VCaP (cell line): ENCODE results near the gene RBFOX1.

Experiments used
- H3K27ac ChIP-seq: fragments of 450-650 bp; 2 replicates; pipeline ENCODE4 v1.5.1; 2017
- TF ChIP-seq, protein P1 (sequence below): fragments of 450-650 bp; conservative IDR thresholded peaks from 2 replicates; pipeline ENCODE4 v1.5.1; 2017; ENCODE audit warnings: mild to moderate bottlenecking, moderate library complexity

The RBFOX1 gene

DNA sequence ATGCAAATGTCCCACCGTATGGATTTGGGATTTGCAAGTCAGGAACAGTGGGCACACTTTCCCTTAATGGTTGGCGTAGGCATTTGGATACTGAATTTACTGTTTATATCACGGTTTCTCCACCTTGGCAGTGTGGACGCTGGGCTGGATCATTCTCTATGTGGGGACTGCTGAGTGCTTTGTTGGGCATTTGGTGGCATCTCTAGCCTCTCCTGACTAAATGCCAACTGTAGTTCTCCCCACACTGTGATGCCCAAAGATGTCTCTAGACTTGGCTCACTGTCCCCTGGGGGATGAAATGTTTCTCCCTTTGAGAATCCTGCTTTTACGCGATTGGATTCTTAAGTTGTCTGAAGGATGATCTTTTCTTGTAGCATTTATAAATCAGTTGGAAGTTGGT is 49.0 kb downstream of the RBFOX1 start:
- TF ChIP-seq, protein P1, sequence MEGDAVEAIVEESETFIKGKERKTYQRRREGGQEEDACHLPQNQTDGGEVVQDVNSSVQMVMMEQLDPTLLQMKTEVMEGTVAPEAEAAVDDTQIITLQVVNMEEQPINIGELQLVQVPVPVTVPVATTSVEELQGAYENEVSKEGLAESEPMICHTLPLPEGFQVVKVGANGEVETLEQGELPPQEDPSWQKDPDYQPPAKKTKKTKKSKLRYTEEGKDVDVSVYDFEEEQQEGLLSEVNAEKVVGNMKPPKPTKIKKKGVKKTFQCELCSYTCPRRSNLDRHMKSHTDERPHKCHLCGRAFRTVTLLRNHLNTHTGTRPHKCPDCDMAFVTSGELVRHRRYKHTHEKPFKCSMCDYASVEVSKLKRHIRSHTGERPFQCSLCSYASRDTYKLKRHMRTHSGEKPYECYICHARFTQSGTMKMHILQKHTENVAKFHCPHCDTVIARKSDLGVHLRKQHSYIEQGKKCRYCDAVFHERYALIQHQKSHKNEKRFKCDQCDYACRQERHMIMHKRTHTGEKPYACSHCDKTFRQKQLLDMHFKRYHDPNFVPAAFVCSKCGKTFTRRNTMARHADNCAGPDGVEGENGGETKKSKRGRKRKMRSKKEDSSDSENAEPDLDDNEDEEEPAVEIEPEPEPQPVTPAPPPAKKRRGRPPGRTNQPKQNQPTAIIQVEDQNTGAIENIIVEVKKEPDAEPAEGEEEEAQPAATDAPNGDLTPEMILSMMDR, result no peak
- no peak overlapping the region for H3K27ac ChIP-seq

DNA sequence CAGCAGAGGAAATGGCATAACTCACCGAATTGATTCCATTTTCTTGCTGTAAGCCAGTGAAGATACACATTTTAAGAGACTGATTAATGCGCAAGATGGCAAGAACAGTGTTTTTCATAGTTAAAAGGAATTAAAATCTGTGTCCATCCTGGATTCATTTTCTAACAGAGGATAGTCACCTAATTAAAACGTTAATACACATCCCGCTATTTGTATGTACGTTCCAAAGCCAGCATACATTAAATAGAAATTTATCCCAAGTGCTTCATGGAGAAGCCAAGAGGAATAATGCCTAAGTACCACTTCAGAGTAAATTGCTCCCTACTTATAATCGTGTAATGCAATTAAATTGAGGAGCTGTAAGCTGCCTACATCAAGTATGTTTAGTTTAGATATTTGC is 49.9 kb downstream of the RBFOX1 start:
- no peak overlapping the region for H3K27ac ChIP-seq
- TF ChIP-seq, protein P1, result no peak

DNA sequence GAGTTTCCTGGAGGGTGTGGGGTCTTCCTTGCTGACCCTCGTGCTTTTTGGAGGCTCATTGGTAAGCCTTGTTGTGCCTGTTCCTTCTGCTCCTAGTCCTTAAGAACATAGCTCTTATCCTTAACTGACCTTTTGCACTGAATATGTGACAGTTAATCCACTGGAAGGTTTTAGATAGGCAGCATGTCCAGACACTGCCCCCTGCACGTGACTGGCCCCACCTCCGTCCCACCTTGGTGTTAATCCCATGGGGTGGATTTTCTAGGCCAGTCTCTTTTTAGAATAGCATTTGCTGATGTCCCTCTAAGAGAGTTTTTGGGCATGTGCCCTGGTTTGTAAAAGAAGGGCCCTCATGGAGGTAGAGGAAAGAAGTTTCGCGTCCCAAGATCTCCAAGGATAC is 58.3 kb downstream of the RBFOX1 start:
- no peak overlapping the region for H3K27ac ChIP-seq
- TF ChIP-seq, protein P1, result no peak

DNA sequence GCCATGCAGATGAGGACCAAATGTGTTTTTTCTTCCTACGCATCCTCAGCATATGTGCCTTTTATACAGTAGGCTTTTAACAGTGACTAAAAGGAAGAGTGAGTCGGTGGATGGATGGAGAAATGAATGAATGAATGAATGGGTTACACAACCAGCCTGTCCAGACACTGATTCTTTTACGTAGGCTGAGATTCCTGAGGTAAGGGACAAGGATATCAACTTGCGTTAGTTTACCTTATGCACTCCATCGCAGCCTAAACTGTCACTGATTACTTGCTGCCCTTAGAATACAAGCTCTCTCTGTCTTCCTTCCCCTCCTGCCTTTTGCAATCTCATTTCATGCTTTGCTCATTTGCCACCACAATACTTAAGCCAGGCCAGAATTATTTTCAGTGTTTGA is 59.0 kb downstream of the RBFOX1 start:
- no peak overlapping the region for H3K27ac ChIP-seq
- TF ChIP-seq, protein P1, result no peak

DNA sequence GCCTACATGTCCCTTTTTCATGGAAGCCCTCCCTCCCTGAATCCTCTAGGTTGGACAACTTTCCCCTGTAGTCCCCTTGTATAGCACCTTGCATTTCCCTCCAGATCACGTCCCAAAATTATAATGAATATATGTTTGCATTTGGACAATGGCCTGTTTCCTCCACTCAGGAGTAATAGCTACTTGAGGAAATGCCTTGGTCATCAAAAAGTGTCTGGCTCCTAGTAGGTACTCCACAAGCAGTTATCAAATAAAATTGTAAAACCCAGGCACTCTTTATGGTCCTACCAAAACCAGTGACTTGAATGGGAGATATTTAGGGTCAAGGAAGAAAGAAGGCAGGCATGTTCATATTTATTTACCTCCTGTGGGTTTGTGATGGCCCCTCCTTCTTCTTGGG is 59.6 kb downstream of the RBFOX1 start:
- TF ChIP-seq, protein P1, result no peak
- no peak overlapping the region for H3K27ac ChIP-seq

DNA sequence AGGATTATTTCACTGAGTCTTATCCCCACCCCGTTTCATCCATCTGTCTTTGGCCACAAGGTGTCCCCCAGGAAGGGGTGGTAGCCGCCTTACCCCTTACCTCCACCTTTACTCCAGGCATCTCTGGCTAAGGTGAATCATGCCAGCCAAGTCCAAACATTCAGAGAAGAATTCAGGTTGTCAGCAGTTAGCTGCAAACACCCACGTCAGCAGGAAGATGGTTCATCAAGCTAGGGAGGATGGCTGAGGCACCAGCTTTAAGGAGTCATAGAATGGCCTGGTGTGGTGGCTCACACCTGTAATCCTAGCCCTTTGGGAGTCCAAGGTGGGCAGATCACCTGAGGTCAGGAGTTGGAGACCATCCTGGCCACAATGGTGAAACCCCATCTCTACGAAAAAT is 61.0 kb downstream of the RBFOX1 start:
- no peak overlapping the region for H3K27ac ChIP-seq
- TF ChIP-seq, protein P1, result no peak

DNA sequence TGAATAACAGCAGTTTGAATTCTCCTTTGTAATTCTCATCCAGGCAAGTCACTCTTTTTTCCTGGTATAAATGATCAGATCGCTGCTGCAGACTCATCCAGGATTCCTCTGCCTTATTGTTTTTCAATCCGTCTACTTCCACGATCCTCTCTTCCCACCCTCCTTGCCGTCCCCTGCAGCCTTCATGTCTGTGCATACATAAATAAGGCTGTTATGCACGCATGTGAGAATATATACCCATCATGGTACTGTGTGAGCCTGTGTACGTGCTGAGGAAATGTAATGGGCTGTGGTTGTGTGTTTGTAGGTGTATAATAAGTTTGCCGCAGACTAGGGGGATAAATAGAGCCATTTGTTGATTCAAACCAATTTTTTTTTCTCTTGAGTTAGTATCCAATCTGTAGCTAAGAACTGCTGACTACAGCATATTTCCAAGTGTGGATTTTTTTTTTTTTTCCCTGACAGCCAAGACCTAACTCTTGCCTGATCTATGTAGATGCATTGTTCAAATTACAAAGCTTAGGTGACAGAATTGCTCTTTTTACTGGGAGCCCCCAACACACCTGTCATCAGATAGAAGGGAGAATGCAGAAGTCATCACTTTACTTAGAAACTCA is 62.2 kb downstream of the RBFOX1 start:
- TF ChIP-seq, protein P1, result no peak
- H3K27ac ChIP-seq, result no peak overlapping the region
